Hippocampal formation (tissue), 2 donors: Measurements from ENCODE around the gene DIS3.
A peak's percentile ranks its signal among the peaks of the same experiment; 100 is the strongest.
"Not testable (repeated sequence)": the region's sequence is repeated elsewhere in the genome, so short reads cannot be mapped to it uniquely, and the experiment has no call there.

ENCODE experiments used
- DNase-seq, 2 donors: peaks; one replicate each; lab custom pipeline; 2025; lab: John Stamatoyannopoulos, UW

DIS3 gene

GRCh38 chr13:72781451-72782439, at the start of gene DIS3, which contains the start of gene PIBF1:
DIS3 (minus strand) TSS chr13:72781900; CDS start chr13:72781832, 68 bp downstream.
PIBF1 (plus strand) TSS chr13:72782133; CDS start chr13:72783470, 1,337 bp downstream.
- DNase-seq, result peak; percentile 94

GRCh38 chr13:72823724-72824123, 42.0 kb upstream of the DIS3 start:
- DNase-seq, result no peak

GRCh38 chr13:72823081-72823480, 41.4 kb upstream of the DIS3 start:
- no peak for DNase-seq

- no peak for DNase-seq
Observed at GRCh38 chr13:72820898-72821279, 39.2 kb upstream of the DIS3 start.

- DNase-seq, result no peak
Observed at GRCh38 chr13:72820156-72820897, 38.6 kb upstream of the DIS3 start.

GRCh38 chr13:72808917-72809500, 27.3 kb upstream of the DIS3 start:
- no peak for DNase-seq

- not testable (repeated sequence) for DNase-seq
Observed at GRCh38 chr13:72806514-72806913, 24.8 kb upstream of the DIS3 start.

- DNase-seq, result no peak
Observed at GRCh38 chr13:72805676-72806346, 24.1 kb upstream of the DIS3 start.

- DNase-seq, result no peak
Observed at GRCh38 chr13:72804301-72804700, 22.6 kb upstream of the DIS3 start.

GRCh38 chr13:72798817-72799216, 17.1 kb upstream of the DIS3 start:
- no peak for DNase-seq

- no peak for DNase-seq
Observed at GRCh38 chr13:72792640-72793039, 10.9 kb upstream of the DIS3 start.

GRCh38 chr13:72788831-72789230, 7.1 kb upstream of the DIS3 start:
- no peak for DNase-seq

- DNase-seq, result not testable (repeated sequence)
Observed at GRCh38 chr13:72784679-72785078, 3.0 kb upstream of the DIS3 start.

GRCh38 chr13:72782717-72783116, 1.0 kb upstream of the DIS3 start:
- no peak for DNase-seq

- DNase-seq, result no peak
Observed at GRCh38 chr13:72774019-72774418, 7.7 kb downstream of the DIS3 start.

GRCh38 chr13:72763411-72763810, 18.3 kb downstream of the DIS3 start:
- DNase-seq, result no peak

- no peak for DNase-seq
Observed at GRCh38 chr13:72760189-72760588, 21.5 kb downstream of the DIS3 start.

- no peak for DNase-seq
Observed at GRCh38 chr13:72757792-72758535, 23.7 kb downstream of the DIS3 start.

- no peak for DNase-seq
Observed at GRCh38 chr13:72754111-72754510, 27.6 kb downstream of the DIS3 start.

GRCh38 chr13:72751220-72751619, 30.5 kb downstream of the DIS3 start:
- DNase-seq, result no peak

- DNase-seq, result no peak
Observed at GRCh38 chr13:72745260-72745659, 36.4 kb downstream of the DIS3 start.
